ENCODE results near the gene RNU1-3.
A peak's percentile ranks its signal among the peaks of the same experiment; 100 is the strongest.
"Not testable (repeated sequence)": the region's sequence is repeated elsewhere in the genome, so short reads cannot be mapped to it uniquely, and the experiment has no call there.

The RNU1-3 gene

GRCh38 chr1:16619803-16620501 lies 46.8 kb downstream of the RNU1-3 start:
- not testable (repeated sequence) for H2BK15ac ChIP-seq (ENCODE audit: low read depth, poor library complexity, severe bottlenecking); H2AFZ ChIP-seq (ENCODE audit: low read depth, low read length); H3K14ac ChIP-seq (ENCODE audit: low read length in 2 of 2); H3K27me3 ChIP-seq (ENCODE audit: control insufficient read depth in 1 of 2, insufficient read depth in 1 of 2, low read length in 2 of 2); H2BK12ac ChIP-seq (ENCODE audit: low read length in 2 of 2); H3K4ac ChIP-seq (ENCODE audit: low read depth in 1 of 2, low read length in 2 of 2); H4K8ac ChIP-seq (ENCODE audit: low read length); H3K9ac ChIP-seq (ENCODE audit: low read length); H3K4me3 ChIP-seq (ENCODE audit: insufficient read depth in 1 of 2, low read depth in 1 of 2, low read length in 2 of 2); DNase-seq; H3K23ac ChIP-seq (ENCODE audit: low read length in 2 of 2); H3K27ac ChIP-seq (ENCODE audit: low read length, poor library complexity, severe bottlenecking); H3K79me1 ChIP-seq (replicated peaks; ENCODE audit: low read length, poor library complexity, severe bottlenecking); H2AK5ac ChIP-seq (ENCODE audit: low read length, severe bottlenecking); H3K4me2 ChIP-seq (ENCODE audit: low read length, poor library complexity, severe bottlenecking); H3K9me3 ChIP-seq (ENCODE audit: control insufficient read depth, low read length); H2BK5ac ChIP-seq (ENCODE audit: low read depth, low read length, poor library complexity, severe bottlenecking); H3K18ac ChIP-seq (ENCODE audit: low read depth in 1 of 2, low read length in 2 of 2); H2BK120ac ChIP-seq (ENCODE audit: low read depth, low read length); H3K4me1 ChIP-seq (ENCODE audit: control insufficient read depth, insufficient read depth, low read depth, low read length); H4K91ac ChIP-seq (ENCODE audit: low read length)
- H3K36me3 ChIP-seq (ENCODE audit: control insufficient read depth in 1 of 2, insufficient read depth in 2 of 2, low read depth in 1 of 2, low read length in 2 of 2) = peaks cover 25 to 49% of the 10 kb centered on the region in 2 experiments
- WGBS = 91% methylated on average over 21 of the region's 21 CpGs

DNA sequence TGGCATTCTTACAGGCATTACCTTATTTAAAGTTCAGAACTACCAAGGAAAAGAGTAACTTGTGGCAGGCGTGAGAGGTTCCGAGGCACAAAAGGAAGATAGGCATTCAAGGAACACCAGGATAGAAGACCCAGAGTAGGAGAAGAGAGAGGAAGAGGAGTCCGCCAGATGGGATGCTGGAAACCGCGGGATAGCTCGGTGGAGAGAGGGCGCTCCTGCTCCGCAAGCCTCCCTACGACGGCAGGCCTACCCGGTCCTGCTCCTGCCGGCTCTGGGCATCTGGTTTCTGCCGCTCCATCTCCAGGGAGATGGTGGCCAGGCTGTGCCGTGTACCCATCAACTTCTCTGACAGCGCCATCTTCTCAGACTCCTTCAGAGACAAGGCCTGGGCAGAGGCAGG lies 48.0 kb downstream of the RNU1-3 start:
- DNase-seq = no peak
- Histone ChIP-seq H3K4ac (ENCODE audit: low read depth in 1 of 2, low read length in 2 of 2) (no peak overlapping the region), H3K4me3 (ENCODE audit: insufficient read depth in 1 of 2, low read depth in 1 of 2, low read length in 2 of 2) (no peak overlapping the region), H4K91ac (ENCODE audit: low read length) (no peak overlapping the region), H3K9ac (ENCODE audit: low read length) (no peak overlapping the region), H3K4me1 (ENCODE audit: control insufficient read depth, insufficient read depth, low read depth, low read length) (peaks cover 4% of the 10 kb centered on the region), H3K79me1 (replicated peaks; ENCODE audit: low read length, poor library complexity, severe bottlenecking) (no peaks in the 10 kb centered on the region), H2AK5ac (ENCODE audit: low read length, severe bottlenecking) (no peak overlapping the region), H3K4me2 (ENCODE audit: low read length, poor library complexity, severe bottlenecking) (no peak overlapping the region), H2AFZ (ENCODE audit: low read depth, low read length) (no peak overlapping the region), H3K14ac (ENCODE audit: low read length in 2 of 2) (no peak overlapping the region), H3K27ac (ENCODE audit: low read length, poor library complexity, severe bottlenecking) (no peak overlapping the region), H2BK120ac (ENCODE audit: low read depth, low read length) (no peak overlapping the region), H3K9me3 (ENCODE audit: control insufficient read depth, low read length) (no peaks in the 10 kb centered on the region), H2BK15ac (ENCODE audit: low read depth, poor library complexity, severe bottlenecking) (no peak overlapping the region), H2BK5ac (ENCODE audit: low read depth, low read length, poor library complexity, severe bottlenecking) (no peak overlapping the region), H3K27me3 (ENCODE audit: control insufficient read depth in 1 of 2, insufficient read depth in 1 of 2, low read length in 2 of 2) (no peaks in the 10 kb centered on the region), H3K36me3 (ENCODE audit: control insufficient read depth in 1 of 2, insufficient read depth in 2 of 2, low read depth in 1 of 2, low read length in 2 of 2) (peaks cover 18 to 41% of the 10 kb centered on the region in 2 experiments), H3K23ac (ENCODE audit: low read length in 2 of 2) (no peak overlapping the region), H4K8ac (ENCODE audit: low read length) (no peak overlapping the region), H2BK12ac (ENCODE audit: low read length in 2 of 2) (no peak overlapping the region), H3K18ac (ENCODE audit: low read depth in 1 of 2, low read length in 2 of 2) (no peak overlapping the region)
- 85% methylated on average over 14 of the region's 15 CpGs for WGBS

DNA sequence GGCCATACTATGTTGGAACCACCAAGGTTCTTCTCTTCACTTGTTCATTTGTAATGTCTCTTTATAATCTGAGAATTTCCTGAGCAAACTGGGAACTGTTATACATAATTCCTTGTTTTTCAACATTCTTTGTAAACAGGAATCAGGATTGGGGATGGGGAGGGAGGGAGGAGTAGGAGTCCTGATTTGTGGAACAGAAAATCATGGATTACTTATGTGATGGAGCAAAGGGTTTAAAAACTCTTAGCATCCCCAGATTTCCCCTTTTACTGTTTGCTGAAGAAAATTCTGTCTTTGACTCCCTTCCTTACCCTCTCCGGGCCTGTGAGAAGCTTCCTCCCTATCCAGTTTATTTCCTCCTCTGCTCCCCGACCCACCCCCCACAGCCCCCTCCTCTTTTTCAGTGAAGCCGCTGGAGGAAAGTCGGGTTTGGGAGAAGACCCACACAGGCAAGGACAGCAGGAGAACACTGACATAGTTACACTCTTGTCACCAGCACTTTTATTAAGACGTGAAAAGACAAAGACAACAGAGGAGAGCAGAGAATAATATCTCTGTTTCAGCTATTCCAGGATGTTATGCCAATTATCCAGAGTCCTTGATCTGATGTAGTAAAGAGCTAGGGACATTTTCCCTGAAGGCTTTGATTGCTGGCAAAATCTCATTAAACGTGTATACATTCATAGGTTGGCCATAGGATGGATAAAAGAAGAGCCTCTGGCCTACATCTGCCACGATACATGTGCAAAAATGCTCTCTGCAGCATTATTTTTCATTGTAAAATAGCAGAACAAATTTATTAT lies 48.8 kb downstream of the RNU1-3 start:
- peaks cover 18 to 36% of the 10 kb centered on the region in 2 experiments for H3K36me3 ChIP-seq (ENCODE audit: control insufficient read depth in 1 of 2, insufficient read depth in 2 of 2, low read depth in 1 of 2, low read length in 2 of 2)
- no peak overlapping the region for H3K14ac ChIP-seq (ENCODE audit: low read length in 2 of 2)
- H4K8ac ChIP-seq (ENCODE audit: low read length) = no peak overlapping the region
- H3K27me3 ChIP-seq (ENCODE audit: control insufficient read depth in 1 of 2, insufficient read depth in 1 of 2, low read length in 2 of 2) = no peaks in the 10 kb centered on the region
- H2BK15ac ChIP-seq (ENCODE audit: low read depth, poor library complexity, severe bottlenecking) = no peak overlapping the region
- no peak overlapping the region for H2AFZ ChIP-seq (ENCODE audit: low read depth, low read length)
- no peak for DNase-seq
- no peak overlapping the region for H3K4me3 ChIP-seq (ENCODE audit: insufficient read depth in 1 of 2, low read depth in 1 of 2, low read length in 2 of 2)
- peak overlapping the region; percentile 1 for H3K9ac ChIP-seq (ENCODE audit: low read length)
- no peak overlapping the region for H4K91ac ChIP-seq (ENCODE audit: low read length)
- no peak overlapping the region for H3K4me2 ChIP-seq (ENCODE audit: low read length, poor library complexity, severe bottlenecking)
- no peaks in the 10 kb centered on the region for H3K9me3 ChIP-seq (ENCODE audit: control insufficient read depth, low read length)
- WGBS = 94% methylated on average over 7 of the region's 7 CpGs
- peaks cover 9% of the 10 kb centered on the region for H3K4me1 ChIP-seq (ENCODE audit: control insufficient read depth, insufficient read depth, low read depth, low read length)
- H3K27ac ChIP-seq (ENCODE audit: low read length, poor library complexity, severe bottlenecking) = no peak overlapping the region
- no peak overlapping the region for H3K4ac ChIP-seq (ENCODE audit: low read depth in 1 of 2, low read length in 2 of 2)
- no peak overlapping the region for H3K18ac ChIP-seq (ENCODE audit: low read depth in 1 of 2, low read length in 2 of 2)
- H3K23ac ChIP-seq (ENCODE audit: low read length in 2 of 2) = no peak overlapping the region
- no peak overlapping the region for H2BK120ac ChIP-seq (ENCODE audit: low read depth, low read length)
- no peak overlapping the region for H2BK5ac ChIP-seq (ENCODE audit: low read depth, low read length, poor library complexity, severe bottlenecking)
- H2AK5ac ChIP-seq (ENCODE audit: low read length, severe bottlenecking) = no peak overlapping the region
- H2BK12ac ChIP-seq (ENCODE audit: low read length in 2 of 2) = no peak overlapping the region
- H3K79me1 ChIP-seq (replicated peaks; ENCODE audit: low read length, poor library complexity, severe bottlenecking) = peaks cover 2% of the 10 kb centered on the region

DNA sequence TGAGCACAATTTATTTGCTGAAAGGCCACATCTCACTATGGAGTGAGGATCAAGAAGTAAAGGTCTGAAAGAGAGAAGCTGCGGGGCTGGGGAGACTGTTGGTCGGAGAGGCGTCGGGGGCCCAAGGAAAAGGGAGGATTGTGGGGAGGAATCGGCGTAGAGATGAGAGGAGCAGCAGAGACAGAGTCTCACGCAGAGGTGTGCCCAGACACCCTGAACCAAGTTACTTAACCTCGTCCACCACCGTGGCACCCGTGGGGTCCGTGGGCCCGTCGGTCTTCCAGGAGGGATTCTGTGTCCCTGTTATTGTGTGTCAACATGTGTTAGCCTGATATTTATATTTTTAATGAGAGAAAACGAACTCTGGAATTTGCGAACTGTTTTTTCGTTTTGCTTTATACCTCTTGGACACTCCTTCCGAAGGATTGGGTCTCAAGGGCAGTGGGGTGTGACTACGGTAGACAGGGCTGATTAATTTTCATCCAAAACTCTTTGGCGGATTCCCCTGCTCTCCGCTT lies 49.6 kb downstream of the RNU1-3 start:
- H2AFZ ChIP-seq (ENCODE audit: low read depth, low read length) = no peak overlapping the region
- peak overlapping the region in 1 of 2 experiments; percentile 2 for H3K23ac ChIP-seq (ENCODE audit: low read length in 2 of 2)
- peaks cover 9% of the 10 kb centered on the region for H3K4me1 ChIP-seq (ENCODE audit: control insufficient read depth, insufficient read depth, low read depth, low read length)
- no peak overlapping the region for H3K4ac ChIP-seq (ENCODE audit: low read depth in 1 of 2, low read length in 2 of 2)
- no peak overlapping the region for H2BK120ac ChIP-seq (ENCODE audit: low read depth, low read length)
- H4K91ac ChIP-seq (ENCODE audit: low read length) = no peak overlapping the region
- H3K4me2 ChIP-seq (ENCODE audit: low read length, poor library complexity, severe bottlenecking) = no peak overlapping the region
- H3K9me3 ChIP-seq (ENCODE audit: control insufficient read depth, low read length) = no peaks in the 10 kb centered on the region
- H2AK5ac ChIP-seq (ENCODE audit: low read length, severe bottlenecking) = no peak overlapping the region
- H2BK15ac ChIP-seq (ENCODE audit: low read depth, poor library complexity, severe bottlenecking) = no peak overlapping the region
- no peak for DNase-seq
- peaks cover 14 to 32% of the 10 kb centered on the region in 2 experiments for H3K36me3 ChIP-seq (ENCODE audit: control insufficient read depth in 1 of 2, insufficient read depth in 2 of 2, low read depth in 1 of 2, low read length in 2 of 2)
- H3K18ac ChIP-seq (ENCODE audit: low read depth in 1 of 2, low read length in 2 of 2) = no peak overlapping the region
- no peak overlapping the region for H2BK12ac ChIP-seq (ENCODE audit: low read length in 2 of 2)
- WGBS = 96% methylated on average over 20 of the region's 20 CpGs
- no peak overlapping the region for H4K8ac ChIP-seq (ENCODE audit: low read length)
- peaks cover 4% of the 10 kb centered on the region for H3K79me1 ChIP-seq (replicated peaks; ENCODE audit: low read length, poor library complexity, severe bottlenecking)
- peak overlapping the region; percentile 1 for H3K9ac ChIP-seq (ENCODE audit: low read length)
- peak overlapping the region in 1 of 2 experiments; percentile 1 for H3K4me3 ChIP-seq (ENCODE audit: insufficient read depth in 1 of 2, low read depth in 1 of 2, low read length in 2 of 2)
- H3K27ac ChIP-seq (ENCODE audit: low read length, poor library complexity, severe bottlenecking) = no peak overlapping the region
- H3K27me3 ChIP-seq (ENCODE audit: control insufficient read depth in 1 of 2, insufficient read depth in 1 of 2, low read length in 2 of 2) = no peaks in the 10 kb centered on the region
- no peak overlapping the region for H3K14ac ChIP-seq (ENCODE audit: low read length in 2 of 2)
- H2BK5ac ChIP-seq (ENCODE audit: low read depth, low read length, poor library complexity, severe bottlenecking) = no peak overlapping the region

Data from mesenchymal stem cell (in vitro differentiated cells and primary cell).